Activated CD4-positive, alpha-beta T cell treated with anti-CD3 and anti-CD28 coated beads, Interleukin-2, amount 10 ng/mL, durations not matched to agents 7 days and 5 days (primary cell): ENCODE data around the gene UFD1. TPM values are rescaled to one million over a fixed set of nuclear protein-coding genes. Genes with fewer than 3 reads are reported as not detected.
A peak's percentile ranks its signal among the peaks of the same experiment; 100 is the strongest.

Experiments
- CTCF ChIA-PET: fragments of 350-600 bp; sonication (Branson Sonifier 250); formaldehyde crosslinking; loops from one replicate; lab custom pipeline; 2021; ENCODE audit warnings: antibody characterized with exemption; lab: Charles Lee
- POLR2A ChIA-PET: fragments of 350-600 bp; sonication (Branson Sonifier 250); formaldehyde crosslinking; loops from one replicate; lab custom pipeline; 2021; ENCODE audit warnings: antibody characterized with exemption; lab: Charles Lee
- DNase-seq: peaks from one replicate; pipeline ENCODE4 v3.0.0-alpha.2; 2020
- H3K27ac Mint-ChIP-seq: one replicate; pipeline ENCODE4 v1.8.0; 2021; ENCODE audit warnings: mild to moderate bottlenecking, moderate library complexity, mixed read lengths
- H3K27me3 Mint-ChIP-seq: one replicate; pipeline ENCODE4 v1.8.0; 2021; ENCODE audit warnings: mixed read lengths
- H3K36me3 Mint-ChIP-seq: one replicate; pipeline ENCODE4 v1.8.0; 2021; ENCODE audit warnings: low read depth, mixed read lengths
- H3K4me1 Mint-ChIP-seq: one replicate; pipeline ENCODE4 v1.8.0; 2021; ENCODE audit warnings: mixed read lengths
- H3K4me3 Mint-ChIP-seq: one replicate; pipeline ENCODE4 v1.8.0; 2021; ENCODE audit warnings: mild to moderate bottlenecking, moderate library complexity, mixed read lengths
- H3K9me3 Mint-ChIP-seq: one replicate; pipeline ENCODE4 v1.8.0; 2021; ENCODE audit warnings: mixed read lengths
- total RNA-seq, 2 experiments: library from RNA; stranded (reverse); gene quantifications; one replicate each; pipeline ENCODE4 v1.2.3, GENCODE V29; 2021

The UFD1 gene
- total RNA-seq, 2 experiments from 2014 or later = 93.1 to 114 TPM

DNA sequence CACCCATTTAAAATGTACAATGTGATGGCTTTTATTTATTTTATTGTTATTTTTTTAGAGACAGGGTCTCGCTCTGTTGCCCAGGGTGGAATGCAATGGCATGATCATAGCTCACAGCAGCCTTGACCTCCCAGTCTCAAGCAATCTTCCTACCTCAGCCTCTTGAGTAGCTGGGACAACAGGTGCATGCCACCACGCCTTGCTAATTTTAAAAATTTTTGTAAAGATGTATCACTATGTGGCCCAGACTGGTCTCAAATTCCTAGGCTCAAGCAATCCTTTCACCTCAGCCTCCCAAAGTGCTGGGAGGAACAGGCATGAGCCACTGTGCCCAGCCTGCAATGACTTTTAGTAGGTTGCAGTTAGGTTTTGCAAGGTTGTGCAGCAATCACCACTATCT, 30.9 kb upstream of the UFD1 start:
- no peak overlapping the region for H3K4me3 Mint-ChIP-seq
- H3K36me3 Mint-ChIP-seq = peaks cover 72% of the 10 kb centered on the region
- DNase-seq = no peak
- POLR2A ChIA-PET = no interaction called here
- CTCF ChIA-PET = no interaction called here
- no peaks in the 10 kb centered on the region for H3K9me3 Mint-ChIP-seq
- no peaks in the 10 kb centered on the region for H3K27me3 Mint-ChIP-seq
- peaks cover 21% of the 10 kb centered on the region for H3K4me1 Mint-ChIP-seq
- H3K27ac Mint-ChIP-seq = peak overlapping the region; percentile 55

DNA sequence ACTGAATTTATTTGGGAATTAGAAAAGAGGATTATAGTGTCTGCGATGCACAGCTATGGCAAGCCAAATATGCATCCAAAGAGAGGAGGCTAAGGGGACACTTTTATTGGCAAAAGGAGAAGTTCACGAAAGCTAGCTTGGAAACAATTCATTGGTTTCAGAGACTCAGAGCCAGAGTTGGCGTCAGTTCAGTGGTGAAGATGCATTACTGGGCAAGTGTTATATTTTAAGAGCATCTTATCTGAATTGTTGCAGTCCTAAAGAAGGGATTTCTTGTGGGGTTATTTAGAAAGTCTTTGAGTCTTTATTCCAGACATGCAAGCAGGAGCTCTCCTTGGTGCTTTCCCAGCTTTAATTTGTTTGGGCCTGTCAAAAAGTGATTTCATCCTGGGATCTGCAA, 30.2 kb upstream of the UFD1 start:
- ChIA-PET CTCF (no interaction called here), POLR2A (no interaction called here)
- Mint-ChIP-seq H3K27ac (no peak overlapping the region), H3K27me3 (no peaks in the 10 kb centered on the region), H3K4me1 (peaks cover 23% of the 10 kb centered on the region), H3K9me3 (no peaks in the 10 kb centered on the region), H3K4me3 (no peak overlapping the region), H3K36me3 (peaks cover 67% of the 10 kb centered on the region)
- DNase-seq = no peak

DNA sequence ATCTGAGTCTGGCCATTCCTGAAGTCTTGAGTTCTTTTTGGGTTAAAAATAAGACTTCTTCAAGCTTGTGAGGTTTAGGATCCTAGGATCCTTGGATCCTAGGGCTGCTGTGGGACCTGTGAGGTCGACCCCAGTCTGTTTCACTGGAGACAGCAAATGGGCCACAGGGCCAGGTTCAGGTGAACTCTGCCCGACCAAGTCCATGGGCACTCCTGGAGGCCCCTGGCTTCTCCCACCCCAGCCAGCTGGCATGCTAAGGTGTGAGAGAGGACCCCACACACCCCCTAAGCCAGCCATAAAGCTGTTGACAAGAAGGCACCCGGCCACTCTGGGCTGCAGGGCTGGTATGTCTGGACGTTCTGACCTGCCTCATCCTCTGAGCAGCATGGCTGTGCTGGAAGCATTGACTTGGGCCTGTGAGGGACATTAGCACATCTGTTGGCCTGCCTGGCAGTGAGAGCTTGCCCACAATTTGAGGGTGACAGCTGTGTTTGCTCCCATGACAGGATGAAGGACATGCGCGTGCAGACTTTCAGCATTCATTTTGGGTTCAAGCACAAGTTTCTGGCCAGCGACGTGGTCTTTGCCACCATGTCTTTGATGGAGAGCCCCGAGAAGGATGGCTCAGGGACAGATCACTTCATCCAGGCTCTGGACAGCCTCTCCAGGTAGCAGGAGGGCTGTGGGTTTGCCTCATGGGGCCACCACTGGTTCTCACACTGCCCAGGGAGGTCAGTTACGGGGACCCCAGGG, 29.2 kb upstream of the UFD1 start:
- H3K36me3 Mint-ChIP-seq = peaks cover 61% of the 10 kb centered on the region

DNA sequence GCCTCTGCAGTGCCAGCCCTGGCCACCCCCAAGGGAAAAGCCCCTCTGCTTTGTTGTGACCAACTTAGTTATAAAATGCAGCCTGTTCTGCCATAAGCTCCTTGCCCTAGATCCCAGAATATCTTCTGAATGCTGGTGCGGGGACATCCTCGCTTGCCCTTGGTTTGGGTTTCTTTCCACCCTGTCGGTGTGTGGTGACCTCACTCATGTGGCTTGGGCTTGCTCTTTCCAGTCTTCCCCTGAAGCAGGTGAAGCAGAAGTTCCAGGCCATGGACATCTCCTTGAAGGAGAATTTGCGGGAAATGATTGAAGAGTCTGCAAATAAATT, 28.5 kb upstream of the UFD1 start:
- no peaks in the 10 kb centered on the region for H3K27me3 Mint-ChIP-seq
- ChIA-PET POLR2A (no interaction called here), CTCF (interaction anchor here (1.1 to 1.5 kb wide), 2 partner anchors 11 to 122 kb away, joined by 3 to 4 read pairs; no protein-coding TSS in a partner anchor)
- no peak overlapping the region for H3K4me3 Mint-ChIP-seq
- no peak for DNase-seq
- H3K9me3 Mint-ChIP-seq = no peaks in the 10 kb centered on the region
- H3K4me1 Mint-ChIP-seq = peaks cover 32% of the 10 kb centered on the region
- H3K36me3 Mint-ChIP-seq = peaks cover 58% of the 10 kb centered on the region
- no peak overlapping the region for H3K27ac Mint-ChIP-seq

More for the DNA sequence above, 29.2 kb upstream of the UFD1 start:
- CTCF ChIA-PET = interaction anchor here (1.1 kb wide), 1 partner anchor 10 kb away, joined by 3 read pairs; no protein-coding TSS in a partner anchor
- no peaks in the 10 kb centered on the region for H3K27me3 Mint-ChIP-seq
- peak overlapping the region; percentile 3 for H3K27ac Mint-ChIP-seq
- peaks cover 31% of the 10 kb centered on the region for H3K4me1 Mint-ChIP-seq
- DNase-seq = no peak
- no peaks in the 10 kb centered on the region for H3K9me3 Mint-ChIP-seq
- H3K4me3 Mint-ChIP-seq = no peak overlapping the region
- POLR2A ChIA-PET = no interaction called here

DNA sequence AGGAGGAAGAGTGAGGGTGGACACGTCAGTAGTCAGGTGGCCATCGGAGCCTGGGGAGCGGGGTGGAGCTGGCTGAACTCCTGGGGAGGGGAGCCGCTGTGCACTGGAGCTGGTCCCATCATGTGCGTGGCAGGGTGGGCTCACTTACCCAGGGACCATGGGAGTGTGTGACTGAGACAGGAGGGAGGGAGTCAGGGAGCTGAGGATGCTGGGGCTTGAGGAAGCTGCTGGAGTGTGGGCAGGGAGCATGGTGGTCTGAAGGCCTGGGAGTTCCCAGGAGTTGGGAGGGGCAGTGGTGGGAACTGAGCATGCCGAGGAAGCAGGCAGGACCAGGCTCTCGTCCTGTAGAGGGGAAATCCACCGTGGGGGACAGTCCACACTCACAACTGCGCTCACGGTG, 27.2 kb upstream of the UFD1 start:
- CTCF ChIA-PET = interaction anchor here (1.5 kb wide), 1 partner anchor 123 kb away, joined by 4 read pairs; no protein-coding TSS in a partner anchor
- Mint-ChIP-seq H3K4me3 (no peak overlapping the region), H3K4me1 (peaks cover 32% of the 10 kb centered on the region), H3K27ac (peak overlapping the region; percentile 82), H3K27me3 (no peaks in the 10 kb centered on the region), H3K36me3 (peaks cover 46% of the 10 kb centered on the region), H3K9me3 (no peaks in the 10 kb centered on the region)
- no peak for DNase-seq
- POLR2A ChIA-PET = no interaction called here

DNA sequence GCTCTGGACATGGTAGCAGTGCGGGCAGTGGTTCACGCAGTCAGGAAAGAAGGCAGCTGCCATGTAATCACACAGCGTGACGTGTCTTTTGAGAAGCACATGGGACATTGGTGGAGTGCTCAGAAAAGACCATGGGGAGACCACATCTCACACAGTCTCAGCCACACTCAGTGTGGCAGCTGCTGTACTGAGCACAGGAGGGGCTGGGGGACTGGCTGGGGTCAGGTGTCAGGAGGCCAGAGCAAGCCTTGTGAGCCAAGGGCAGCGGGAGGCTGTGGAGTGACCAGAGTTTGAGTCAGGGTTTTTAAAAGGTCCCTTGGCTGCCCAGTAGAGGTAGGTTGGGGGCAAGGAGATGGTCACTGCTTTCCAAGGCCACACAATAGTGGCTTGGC, 26.7 kb upstream of the UFD1 start:
- Mint-ChIP-seq H3K4me3 (peak overlapping the region; percentile 6), H3K9me3 (no peaks in the 10 kb centered on the region), H3K4me1 (peaks cover 32% of the 10 kb centered on the region), H3K27ac (peak overlapping the region; percentile 82), H3K36me3 (peaks cover 41% of the 10 kb centered on the region), H3K27me3 (no peaks in the 10 kb centered on the region)
- DNase-seq = no peak
- ChIA-PET CTCF (interaction anchor here (1.5 kb wide), 1 partner anchor 124 kb away, joined by 4 read pairs; no protein-coding TSS in a partner anchor), POLR2A (no interaction called here)

DNA sequence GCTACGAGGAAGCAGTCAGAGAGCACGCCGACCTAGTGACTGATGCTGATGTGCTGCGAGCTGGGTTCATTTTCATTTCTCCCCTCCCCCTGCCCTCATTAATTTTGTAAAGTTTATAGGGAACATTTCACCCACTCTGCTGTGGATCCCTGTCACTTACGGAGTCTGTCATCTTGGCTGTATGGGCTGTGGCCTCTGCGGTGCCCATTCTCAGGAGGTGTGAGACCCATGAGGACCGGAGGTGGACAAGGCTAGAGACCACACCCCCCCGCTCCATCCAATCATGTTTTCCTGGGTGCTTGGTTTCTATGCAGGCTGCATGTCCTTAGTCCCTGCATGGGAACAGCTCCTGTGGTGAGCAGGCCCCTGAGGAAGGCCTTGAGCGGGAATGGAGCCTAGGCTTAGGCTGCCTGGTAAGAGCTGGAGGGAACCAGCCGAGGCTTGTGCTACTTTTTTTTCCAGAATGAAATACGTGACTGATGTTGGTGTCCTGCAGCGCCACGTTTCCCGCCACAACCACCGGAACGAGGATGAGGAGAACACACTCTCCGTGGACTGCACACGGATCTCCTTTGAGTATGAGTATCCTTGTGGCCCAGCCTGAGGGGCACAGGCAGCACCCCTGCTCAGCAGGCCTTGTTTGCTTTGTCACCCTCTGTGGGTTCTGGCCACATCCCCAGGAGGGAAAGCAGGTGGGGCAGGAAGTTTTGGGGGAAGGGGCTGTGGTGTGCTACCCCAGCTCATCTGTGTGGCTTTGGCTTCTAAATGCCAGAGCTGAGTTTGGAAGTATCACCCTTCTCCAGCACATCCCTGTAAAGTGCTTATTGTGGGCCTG, 26.1 kb upstream of the UFD1 start:
- H3K27ac Mint-ChIP-seq = peak overlapping the region; percentile 82
- POLR2A ChIA-PET = no interaction called here

DNA sequence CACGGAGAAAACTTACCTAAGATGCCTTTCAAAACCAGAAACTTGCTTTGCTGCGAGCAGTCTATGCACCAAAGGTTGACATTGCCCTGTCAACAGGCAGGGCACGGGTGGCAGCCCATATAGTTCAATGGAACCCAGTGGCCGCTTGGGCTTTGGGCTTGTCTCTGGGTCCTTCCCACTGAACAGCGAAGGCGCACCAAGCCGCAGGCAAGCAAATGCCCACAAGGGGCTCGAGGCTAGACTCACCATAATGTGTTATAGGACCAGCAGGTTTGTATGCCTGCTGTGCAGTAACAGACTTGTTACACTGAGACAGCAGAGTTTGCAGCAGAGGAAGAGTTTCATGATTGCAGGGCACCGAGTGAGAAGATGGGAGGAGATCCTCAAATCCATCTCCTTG, 24.9 kb upstream of the UFD1 start:
- ChIA-PET POLR2A (no interaction called here), CTCF (no interaction called here)
- peaks cover 32% of the 10 kb centered on the region for H3K4me1 Mint-ChIP-seq
- no peaks in the 10 kb centered on the region for H3K27me3 Mint-ChIP-seq
- DNase-seq = no peak
- H3K4me3 Mint-ChIP-seq = no peak overlapping the region
- H3K36me3 Mint-ChIP-seq = peaks cover 40% of the 10 kb centered on the region
- H3K27ac Mint-ChIP-seq = peak overlapping the region; percentile 70
- no peaks in the 10 kb centered on the region for H3K9me3 Mint-ChIP-seq

More for the DNA sequence above, 26.1 kb upstream of the UFD1 start:
- no peaks in the 10 kb centered on the region for H3K27me3 Mint-ChIP-seq
- CTCF ChIA-PET = no interaction called here
- DNase-seq = peak; percentile 44
- no peaks in the 10 kb centered on the region for H3K9me3 Mint-ChIP-seq
- peaks cover 32% of the 10 kb centered on the region for H3K4me1 Mint-ChIP-seq
- peak overlapping the region; percentile 6 for H3K4me3 Mint-ChIP-seq
- H3K36me3 Mint-ChIP-seq = peaks cover 44% of the 10 kb centered on the region

DNA sequence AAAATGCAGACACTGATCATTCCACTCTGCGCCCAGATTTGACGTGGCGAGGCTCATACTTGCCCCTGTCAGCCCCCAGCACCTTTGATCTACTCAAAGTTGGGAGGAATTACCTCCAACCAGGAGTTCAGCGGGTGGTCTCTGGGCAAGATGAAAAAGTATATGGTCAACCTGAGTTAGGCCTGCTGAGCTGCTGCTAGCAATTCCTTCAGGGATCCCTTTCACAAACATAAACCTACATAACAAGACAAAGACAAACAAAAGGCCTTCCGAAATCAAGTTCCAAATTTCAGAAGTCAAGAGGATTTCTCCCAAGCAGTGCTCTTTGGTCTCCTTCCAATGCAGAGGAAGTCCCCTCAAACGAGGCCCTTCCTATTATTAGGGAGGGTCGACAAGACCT, 24.4 kb upstream of the UFD1 start:
- Mint-ChIP-seq H3K27me3 (no peaks in the 10 kb centered on the region), H3K4me1 (peaks cover 32% of the 10 kb centered on the region), H3K4me3 (no peak overlapping the region), H3K9me3 (no peaks in the 10 kb centered on the region), H3K36me3 (peaks cover 38% of the 10 kb centered on the region), H3K27ac (no peak overlapping the region)
- DNase-seq = no peak
- POLR2A ChIA-PET = no interaction called here
- CTCF ChIA-PET = interaction anchor here (1.0 kb wide), 1 partner anchor 12 kb away, joined by 3 read pairs; no protein-coding TSS in a partner anchor

DNA sequence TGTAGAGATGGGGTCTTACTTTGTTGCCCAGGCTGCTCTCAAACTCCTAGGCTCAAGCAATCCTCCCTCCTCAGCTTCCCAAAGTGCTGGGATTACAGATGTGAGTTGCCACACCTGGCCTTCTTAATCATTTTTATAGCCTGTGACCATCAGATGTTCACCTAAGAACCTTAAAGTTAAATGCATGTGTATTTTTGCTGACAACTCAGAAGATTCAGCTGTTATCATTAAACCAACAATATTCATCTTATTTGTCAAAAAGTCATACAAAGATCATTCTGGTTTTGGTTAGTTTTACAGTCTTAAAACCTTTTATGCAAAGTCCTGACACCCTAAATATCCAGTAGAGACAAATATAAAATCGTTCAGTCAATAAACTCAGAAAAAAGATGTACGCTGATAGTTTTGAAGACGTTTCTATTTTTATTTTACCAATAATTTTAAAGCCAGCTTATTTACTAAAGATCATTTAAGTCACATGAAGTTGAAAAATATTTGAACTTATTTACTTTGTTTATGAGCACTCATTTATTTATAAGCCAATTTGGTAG, 23.0 kb upstream of the UFD1 start:
- H3K4me1 Mint-ChIP-seq = peaks cover 32% of the 10 kb centered on the region
- H3K27ac Mint-ChIP-seq = no peak overlapping the region

DNA sequence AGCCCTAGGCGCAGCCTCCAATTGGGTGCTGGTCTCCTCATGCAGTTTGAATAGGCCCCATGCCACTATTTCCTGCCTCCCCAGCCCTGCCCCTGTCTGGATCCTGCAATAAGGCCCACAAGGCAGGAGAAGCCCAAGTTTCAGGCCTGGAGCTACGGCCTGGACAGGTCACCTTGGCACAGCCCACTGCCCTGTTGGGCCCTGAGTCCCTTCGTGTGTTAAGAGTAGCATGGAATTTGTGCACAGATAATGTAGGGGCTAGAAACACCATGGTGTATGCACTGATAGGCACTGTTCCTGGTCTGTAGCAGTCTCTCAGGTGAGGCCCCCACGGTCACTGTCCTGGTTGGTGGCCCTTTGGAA, 20.9 kb upstream of the UFD1 start:
- Mint-ChIP-seq H3K27me3 (no peaks in the 10 kb centered on the region), H3K27ac (peak overlapping the region; percentile 46), H3K36me3 (peaks cover 31% of the 10 kb centered on the region), H3K4me1 (peaks cover 22% of the 10 kb centered on the region), H3K4me3 (no peak overlapping the region), H3K9me3 (no peaks in the 10 kb centered on the region)
- DNase-seq = no peak
- POLR2A ChIA-PET = no interaction called here
- CTCF ChIA-PET = interaction anchor here (0.6 kb wide), 1 partner anchor 11 kb away, joined by 3 read pairs; no protein-coding TSS in a partner anchor

More for the DNA sequence above, 23.0 kb upstream of the UFD1 start:
- ChIA-PET CTCF (interaction anchor here (1.9 kb wide), 1 partner anchor 128 kb away, joined by 9 read pairs; no protein-coding TSS in a partner anchor), POLR2A (no interaction called here)
- H3K27me3 Mint-ChIP-seq = no peaks in the 10 kb centered on the region
- H3K36me3 Mint-ChIP-seq = peaks cover 35% of the 10 kb centered on the region
- no peaks in the 10 kb centered on the region for H3K9me3 Mint-ChIP-seq
- no peak overlapping the region for H3K4me3 Mint-ChIP-seq
- no peak for DNase-seq

DNA sequence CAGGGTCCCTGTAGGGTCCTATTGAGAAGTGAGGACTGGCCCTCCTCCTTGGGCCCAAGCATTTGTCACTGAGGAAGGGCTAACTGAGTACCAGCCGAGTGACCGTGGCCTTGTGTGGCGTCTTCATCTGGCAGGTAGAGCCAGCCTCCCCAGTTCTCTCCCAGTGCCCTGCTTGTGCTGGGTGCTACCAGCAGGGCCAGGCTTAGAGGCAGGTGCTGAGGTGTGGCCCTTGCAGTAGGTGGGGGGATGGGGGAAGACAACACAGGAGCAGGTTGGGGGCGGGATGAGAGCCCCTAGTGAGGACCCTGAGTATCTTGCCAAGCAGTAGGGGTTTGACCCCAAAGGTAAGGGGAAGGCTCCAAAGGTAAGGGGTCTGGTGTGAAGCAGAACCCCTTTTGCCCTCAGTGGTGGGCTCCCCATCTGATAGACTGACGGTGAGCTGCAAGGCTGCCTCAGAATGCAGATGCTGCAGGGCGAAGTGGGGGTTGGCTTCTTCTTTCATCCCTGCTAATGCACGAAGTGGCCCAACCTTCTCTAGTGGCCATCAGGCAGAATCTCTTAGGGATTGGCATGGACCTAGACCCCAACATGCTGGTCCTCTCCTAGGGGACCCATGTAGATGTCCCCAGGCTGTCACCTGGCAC, 20.4 kb upstream of the UFD1 start:
- peaks cover 34% of the 10 kb centered on the region for H3K36me3 Mint-ChIP-seq
- peak overlapping the region; percentile 25 for H3K27ac Mint-ChIP-seq
- ChIA-PET CTCF (interaction anchor here (1.4 kb wide), 1 partner anchor 131 kb away, joined by 4 read pairs; no protein-coding TSS in a partner anchor), POLR2A (no interaction called here)
- no peaks in the 10 kb centered on the region for H3K27me3 Mint-ChIP-seq
- H3K9me3 Mint-ChIP-seq = no peaks in the 10 kb centered on the region
- no peak overlapping the region for H3K4me3 Mint-ChIP-seq
- no peak for DNase-seq
- peaks cover 17% of the 10 kb centered on the region for H3K4me1 Mint-ChIP-seq
